ENCODE results near the gene MRPL16. TPM values are rescaled to one million over a fixed set of nuclear protein-coding genes. Genes with fewer than 3 reads are reported as not detected.

Gene MRPL16
- total and polyA plus RNA-seq, 3 donors from 2014 or later: 65.8 to 103 (median 87.9) TPM

DNA sequence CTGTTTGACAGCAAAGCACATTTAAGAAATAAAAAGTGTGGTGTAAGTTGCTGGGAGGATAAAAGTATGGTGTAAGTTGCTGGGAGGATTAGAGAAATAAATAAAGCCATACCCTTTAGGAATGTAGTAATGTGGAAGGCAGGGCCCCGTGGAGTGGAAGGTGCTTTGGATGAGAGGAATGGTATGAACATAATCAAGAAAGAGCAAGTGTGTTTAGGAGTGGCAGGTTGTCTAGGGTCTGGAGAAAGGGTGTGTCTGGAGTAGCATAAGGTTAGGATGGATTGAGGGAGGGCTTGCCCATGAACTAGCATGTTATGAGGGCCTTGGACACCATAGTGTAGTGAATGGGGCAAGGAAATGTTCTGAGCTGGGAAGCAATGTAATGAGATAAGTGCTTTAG is 18.1 kb downstream of the MRPL16 start:
- no peak overlapping the region for H3K4me3 ChIP-seq
- H3K9me3 ChIP-seq: no peaks in the 10 kb centered on the region
- no peak for TF ChIP-seq POLR2A (IDR thresholded peaks at IDR 0.05)
- no peak for TF ChIP-seq CTCF (IDR thresholded peaks at IDR 0.05)
- intact Hi-C loops (cut with DNase I; ENCODE audit: low total_unique reads): no loop called here
- H3K27ac ChIP-seq: no peak overlapping the region
- WGBS, 2 donors: 84 to 96% methylated on average over 1 of the region's 1 CpG
- DNase-seq: no peak
- no peaks in the 10 kb centered on the region for H3K36me3 ChIP-seq (ENCODE audit: low read depth, missing control alignments)
- no peaks in the 10 kb centered on the region for H3K27me3 ChIP-seq
- no peaks in the 10 kb centered on the region for H3K4me1 ChIP-seq

GRCh38 chr11:59791639-59792038 is 18.9 kb downstream of the MRPL16 start:
- H3K36me3 ChIP-seq (ENCODE audit: low read depth, missing control alignments): no peaks in the 10 kb centered on the region
- no peak for DNase-seq

GRCh38 chr11:59787816-59788215 is 22.8 kb downstream of the MRPL16 start:
- no peak for DNase-seq
- intact Hi-C loops (cut with DNase I; ENCODE audit: low total_unique reads): no loop called here
- Histone ChIP-seq H3K4me3 (no peak overlapping the region), H3K27ac (no peak overlapping the region), H3K27me3 (no peaks in the 10 kb centered on the region), H3K4me1 (no peaks in the 10 kb centered on the region), H3K9me3 (no peaks in the 10 kb centered on the region), H3K36me3 (ENCODE audit: low read depth, missing control alignments) (no peaks in the 10 kb centered on the region)
- TF ChIP-seq CTCF (IDR thresholded peaks at IDR 0.05) (no peak), POLR2A (IDR thresholded peaks at IDR 0.05) (no peak)
- 72 to 73% methylated on average over 3 of the region's 3 CpGs for WGBS, 2 donors

More at GRCh38 chr11:59791639-59792038, 18.9 kb downstream of the MRPL16 start:
- intact Hi-C loops (cut with DNase I; ENCODE audit: low total_unique reads): no loop called here
- Histone ChIP-seq H3K9me3 (no peaks in the 10 kb centered on the region), H3K4me1 (no peaks in the 10 kb centered on the region), H3K4me3 (no peak overlapping the region), H3K27ac (no peak overlapping the region), H3K27me3 (no peaks in the 10 kb centered on the region)
- TF ChIP-seq CTCF (IDR thresholded peaks at IDR 0.05): no peak
- WGBS, 2 donors: 80 to 91% methylated on average over 4 of the region's 4 CpGs

DNA sequence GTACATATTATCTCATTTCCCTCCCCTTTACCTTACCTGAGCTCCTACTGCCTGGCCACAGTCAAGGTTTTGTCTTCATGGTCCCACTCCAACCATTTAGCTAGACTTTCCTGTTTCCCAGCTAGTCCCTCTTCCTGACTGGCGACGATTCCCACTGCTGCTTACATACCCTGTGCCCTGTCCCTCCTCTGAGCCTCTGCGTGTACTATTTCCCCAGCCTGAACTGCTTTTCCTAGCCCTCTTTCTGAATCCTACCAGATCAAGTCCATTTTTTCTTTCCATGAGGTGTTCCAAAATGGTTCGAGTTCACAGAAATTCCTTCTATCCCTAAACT is 23.4 kb downstream of the MRPL16 start:
- no peaks in the 10 kb centered on the region for H3K36me3 ChIP-seq (ENCODE audit: low read depth, missing control alignments)

More for the DNA sequence above, 23.4 kb downstream of the MRPL16 start:
- no peaks in the 10 kb centered on the region for H3K9me3 ChIP-seq
- no peaks in the 10 kb centered on the region for H3K4me1 ChIP-seq
- H3K4me3 ChIP-seq: no peak overlapping the region
- 76 to 91% methylated on average over 4 of the region's 4 CpGs for WGBS, 2 donors
- H3K27me3 ChIP-seq: no peaks in the 10 kb centered on the region
- no peak overlapping the region for H3K27ac ChIP-seq
- DNase-seq: no peak
- TF ChIP-seq POLR2A (IDR thresholded peaks at IDR 0.05) (no peak), CTCF (IDR thresholded peaks at IDR 0.05) (no peak)
- intact Hi-C loops (cut with DNase I; ENCODE audit: low total_unique reads): no loop called here
